Muscle of leg (tissue), 11 donors: ENCODE results near the gene C2orf78. TPM values are rescaled to one million over a fixed set of nuclear protein-coding genes. Genes with fewer than 3 reads are reported as not detected.

Source experiments
- DNase-seq: peaks from one replicate; pipeline ENCODE4 v3.0.0; 2013
- H3K27ac ChIP-seq: one replicate; pipeline ENCODE4 v1.5.1; 2013; ENCODE audit warnings: mild to moderate bottlenecking, low read length, control low read depth
- H3K27me3 ChIP-seq: one replicate; pipeline ENCODE4 v1.6.1; 2013; ENCODE audit warnings: low read length; ENCODE audit not compliant: control insufficient read depth, insufficient read depth
- H3K36me3 ChIP-seq: one replicate; pipeline ENCODE4 v1.6.1; 2013; ENCODE audit warnings: low read length; ENCODE audit not compliant: control insufficient read depth, insufficient read depth
- H3K4me1 ChIP-seq: one replicate; pipeline ENCODE4 v1.6.1; 2013; ENCODE audit warnings: low read length; ENCODE audit not compliant: control insufficient read depth, insufficient read depth
- H3K4me3 ChIP-seq: one replicate; pipeline ENCODE4 v1.5.1; 2013; ENCODE audit warnings: low read length, control low read depth
- H3K9me3 ChIP-seq: replicated peaks from 2 replicates; pipeline ENCODE4 v1.6.1; 2013; ENCODE audit warnings: low read depth, low read length; ENCODE audit not compliant: control insufficient read depth
- WGBS: methylation state at CpG from one replicate; pipeline ENCODE4 v1.1.5; 2013; ENCODE audit warnings: missing lambda C conversion rate; ENCODE audit not compliant: insufficient coverage; 5-methylcytosine and 5-hydroxymethylcytosine counted together
- polyA plus RNA-seq, 8 donors: library from polyadenylated mRNA; unstranded; fragments of 120-200 nt; gene quantifications; one replicate each; pipeline versions ENCODE4 v1.2.1 to v1.2.3, GENCODE V29; 2013; ENCODE audit warnings: inconsistent platforms in 1 of 8, low replicate concordance in 1 of 8; ENCODE audit not compliant: insufficient read length in 8 of 8, insufficient read depth in 1 of 8
- total RNA-seq: library from RNA; stranded (reverse); fragments of 120-200 nt; gene quantifications from one replicate; pipeline ENCODE4 v1.2.4, GENCODE V29; 2013

C2orf78 gene
- total and polyA plus RNA-seq, 9 donors = not detected

- Histone ChIP-seq H3K9me3 (no peaks in the 10 kb centered on the region), H3K36me3 (peaks cover 43% of the 10 kb centered on the region), H3K4me3 (no peak overlapping the region), H3K4me1 (peaks cover 5% of the 10 kb centered on the region), H3K27me3 (no peaks in the 10 kb centered on the region), H3K27ac (no peak overlapping the region)
- 72% methylated on average over 5 of the region's 17 CpGs for WGBS
- no peak for DNase-seq
Measured at GRCh38 chr2:73836141-73836943, 52.4 kb downstream of the C2orf78 start.

GRCh38 chr2:73837847-73838585 lies 54.0 kb downstream of the C2orf78 start:
- Histone ChIP-seq H3K4me1 (peaks cover 2% of the 10 kb centered on the region), H3K4me3 (no peak overlapping the region), H3K36me3 (peaks cover 41% of the 10 kb centered on the region), H3K9me3 (no peaks in the 10 kb centered on the region), H3K27ac (peak overlapping the region; percentile 5), H3K27me3 (no peaks in the 10 kb centered on the region)
- 83% methylated on average over 4 of the region's 4 CpGs for WGBS
- peak; percentile 33 for DNase-seq

- H3K27ac ChIP-seq = no peak overlapping the region
- no CpG with 5 or more reads among the region's 2 CpGs for WGBS
- no peaks in the 10 kb centered on the region for H3K27me3 ChIP-seq
- H3K9me3 ChIP-seq = no peaks in the 10 kb centered on the region
- H3K36me3 ChIP-seq = peaks cover 38% of the 10 kb centered on the region
- no peak for DNase-seq
- H3K4me1 ChIP-seq = peaks cover 2% of the 10 kb centered on the region
- no peak overlapping the region for H3K4me3 ChIP-seq
Measured at GRCh38 chr2:73838889-73839534, 55.0 kb downstream of the C2orf78 start.

- no peak overlapping the region for H3K27ac ChIP-seq
- WGBS = 76% methylated on average over 2 of the region's 3 CpGs
- no peak for DNase-seq
- peaks cover 2% of the 10 kb centered on the region for H3K4me1 ChIP-seq
- H3K9me3 ChIP-seq = no peaks in the 10 kb centered on the region
- peaks cover 37% of the 10 kb centered on the region for H3K36me3 ChIP-seq
- no peak overlapping the region for H3K4me3 ChIP-seq
- no peaks in the 10 kb centered on the region for H3K27me3 ChIP-seq
Measured at GRCh38 chr2:73839653-73840411, 55.8 kb downstream of the C2orf78 start.

- WGBS = no CpG with 5 or more reads among the region's 5 CpGs
- H3K4me1 ChIP-seq = no peaks in the 10 kb centered on the region
- no peaks in the 10 kb centered on the region for H3K27me3 ChIP-seq
- H3K9me3 ChIP-seq = no peaks in the 10 kb centered on the region
- peaks cover 36% of the 10 kb centered on the region for H3K36me3 ChIP-seq
- DNase-seq = no peak
- no peak overlapping the region for H3K27ac ChIP-seq
- H3K4me3 ChIP-seq = no peak overlapping the region
Measured at GRCh38 chr2:73841912-73842738, 58.1 kb downstream of the C2orf78 start.

GRCh38 chr2:73842739-73843019 lies 58.7 kb downstream of the C2orf78 start:
- no peak overlapping the region for H3K27ac ChIP-seq
- H3K4me3 ChIP-seq = no peak overlapping the region
- no peaks in the 10 kb centered on the region for H3K27me3 ChIP-seq
- peaks cover 42% of the 10 kb centered on the region for H3K36me3 ChIP-seq
- no CpG with 5 or more reads among the region's 1 CpG for WGBS
- no peaks in the 10 kb centered on the region for H3K4me1 ChIP-seq
- DNase-seq = no peak
- no peaks in the 10 kb centered on the region for H3K9me3 ChIP-seq

GRCh38 chr2:73844087-73844486 lies 60.1 kb downstream of the C2orf78 start:
- 68% methylated on average over 2 of the region's 2 CpGs for WGBS
- Histone ChIP-seq H3K4me3 (no peak overlapping the region), H3K4me1 (no peaks in the 10 kb centered on the region), H3K27ac (no peak overlapping the region), H3K9me3 (no peaks in the 10 kb centered on the region), H3K27me3 (no peaks in the 10 kb centered on the region), H3K36me3 (peaks cover 47% of the 10 kb centered on the region)
- no peak for DNase-seq

- 92% methylated on average over 1 of the region's 2 CpGs for WGBS
- H3K27ac ChIP-seq = no peak overlapping the region
Measured at GRCh38 chr2:73850009-73850408, 66.0 kb downstream of the C2orf78 start.

GRCh38 chr2:73851274-73851673 lies 67.3 kb downstream of the C2orf78 start:
- Histone ChIP-seq H3K4me3 (no peak overlapping the region), H3K9me3 (no peaks in the 10 kb centered on the region), H3K27me3 (no peaks in the 10 kb centered on the region), H3K36me3 (peaks cover 68% of the 10 kb centered on the region), H3K4me1 (no peaks in the 10 kb centered on the region), H3K27ac (no peak overlapping the region)
- WGBS = 77% methylated on average over 2 of the region's 3 CpGs
- DNase-seq = no peak

More at GRCh38 chr2:73850009-73850408, 66.0 kb downstream of the C2orf78 start:
- Histone ChIP-seq H3K9me3 (no peaks in the 10 kb centered on the region), H3K4me1 (no peaks in the 10 kb centered on the region), H3K4me3 (no peak overlapping the region), H3K36me3 (peaks cover 65% of the 10 kb centered on the region), H3K27me3 (no peaks in the 10 kb centered on the region)
- DNase-seq = no peak
